Activated CD4-positive, alpha-beta T cell treated with anti-CD3 and anti-CD28 coated beads for 48 hours (primary cell): ENCODE results near the gene DYNC2LI1.

Source experiments
- DNase-seq: peaks from one replicate; pipeline ENCODE4 v3.0.0-alpha.2; 2020

DYNC2LI1 gene

DNA sequence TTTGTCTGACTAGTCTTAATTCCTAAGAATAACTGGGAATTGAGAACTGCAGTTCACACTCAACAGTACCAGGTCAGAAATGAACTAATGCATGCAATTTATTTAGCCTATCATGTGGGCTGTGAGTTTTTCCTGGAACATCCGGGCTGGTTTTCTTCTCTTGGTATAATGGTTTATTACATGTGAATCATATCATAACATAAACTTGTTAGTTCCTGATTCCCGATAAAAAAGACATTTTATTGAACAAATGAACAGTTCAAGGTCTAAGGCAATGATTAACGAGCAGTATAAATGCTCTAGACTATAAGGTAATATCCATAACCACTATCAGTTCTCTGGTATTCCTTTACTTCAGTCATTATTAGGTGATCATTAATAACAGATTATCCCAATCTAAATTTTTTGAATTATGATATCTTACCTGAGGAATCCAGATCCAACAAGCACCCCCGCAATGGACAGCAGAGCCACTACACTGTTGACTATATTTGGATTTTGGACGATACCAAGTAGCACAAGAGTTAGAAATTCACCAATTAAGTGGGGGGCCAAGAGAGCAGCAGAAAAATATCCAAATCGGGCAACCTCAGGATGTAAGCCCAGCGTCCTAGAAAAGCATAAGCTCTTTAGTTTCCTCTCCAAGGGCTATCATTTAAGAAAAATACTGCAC lies 45.8 kb downstream of the DYNC2LI1 start:
- no peak for DNase-seq

DNA sequence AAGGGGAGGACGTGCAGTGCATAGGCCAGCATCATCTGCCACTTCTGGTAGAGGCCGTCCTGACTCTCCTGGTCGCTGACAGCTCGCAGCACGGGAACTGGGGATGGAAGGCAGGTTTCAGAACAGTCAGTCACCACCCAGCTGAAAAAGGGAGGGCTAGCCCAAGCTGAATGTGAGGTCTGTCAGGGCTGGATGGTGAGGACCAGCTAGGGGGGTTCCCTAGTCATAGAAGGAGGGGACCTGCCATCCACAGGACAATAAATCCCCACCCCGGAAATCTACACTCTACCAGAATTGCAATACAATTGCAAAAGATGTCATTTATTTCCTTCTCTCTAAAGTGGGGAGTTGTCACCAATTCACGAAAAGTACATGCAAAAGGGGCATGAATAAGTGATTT lies 49.0 kb downstream of the DYNC2LI1 start:
- no peak for DNase-seq

DNA sequence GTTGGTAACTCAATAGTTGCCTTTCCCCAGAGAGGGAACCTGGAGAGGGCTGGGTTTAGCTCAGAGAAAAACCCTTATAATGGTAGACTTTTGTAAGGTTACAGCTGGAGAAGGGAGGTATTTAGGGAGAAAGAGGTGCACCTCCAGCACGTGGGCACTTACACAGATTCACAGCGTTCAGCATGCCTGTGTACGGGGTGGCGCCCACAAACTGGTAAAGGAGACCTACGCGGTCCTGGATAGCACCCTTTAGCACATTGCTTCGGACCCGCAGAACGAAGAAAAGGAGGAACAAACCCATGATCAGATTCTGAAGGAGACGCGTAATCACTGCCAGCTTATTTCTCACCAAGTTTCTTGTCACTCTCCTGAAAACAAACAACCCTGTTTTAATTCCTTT lies 49.9 kb downstream of the DYNC2LI1 start:
- no peak for DNase-seq

DNA sequence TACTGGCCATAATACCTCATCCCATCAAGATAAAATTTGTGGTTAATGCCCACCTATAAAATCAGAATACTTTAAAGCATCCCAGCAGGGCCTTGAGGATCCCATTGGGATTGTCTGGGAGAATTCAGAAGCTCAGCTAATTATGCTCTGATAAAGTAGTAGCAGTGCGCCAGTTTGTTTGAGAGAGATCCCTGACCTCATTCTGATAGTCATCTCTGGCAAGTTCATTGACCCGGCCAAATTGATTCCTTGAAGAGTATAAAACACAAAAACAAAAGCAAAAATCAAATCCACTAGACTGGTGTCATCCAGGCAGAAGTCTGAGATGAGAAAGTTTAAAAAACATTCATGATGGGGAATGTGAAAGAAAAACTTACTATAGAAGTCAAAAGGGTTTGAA lies 50.7 kb downstream of the DYNC2LI1 start:
- no peak for DNase-seq

DNA sequence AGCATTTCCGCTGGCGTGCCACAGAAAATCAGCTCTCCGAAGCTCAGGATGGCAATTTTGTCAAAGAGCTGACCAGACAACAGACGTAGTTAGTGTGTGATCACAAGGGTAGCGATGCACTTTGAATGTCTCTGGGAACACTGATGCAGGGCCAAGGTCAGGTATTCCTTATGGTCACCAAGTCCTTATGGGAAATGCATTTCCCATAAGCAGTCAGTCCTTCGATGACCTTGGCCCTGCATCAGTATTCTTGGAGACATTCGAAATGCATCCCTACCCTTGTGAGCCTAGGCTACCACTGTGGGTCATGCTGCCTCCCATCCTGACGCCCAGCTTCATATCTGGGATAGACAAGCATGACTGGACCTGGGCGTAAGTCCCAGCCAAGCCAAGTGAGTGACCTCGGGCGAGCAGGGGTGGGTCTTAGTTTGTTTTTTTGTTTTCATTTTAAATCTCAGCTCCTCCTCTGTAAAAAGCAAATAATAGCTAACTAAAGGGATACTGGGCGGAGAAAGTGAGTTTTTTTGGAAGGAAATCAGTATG lies 51.2 kb downstream of the DYNC2LI1 start:
- no peak for DNase-seq

DNA sequence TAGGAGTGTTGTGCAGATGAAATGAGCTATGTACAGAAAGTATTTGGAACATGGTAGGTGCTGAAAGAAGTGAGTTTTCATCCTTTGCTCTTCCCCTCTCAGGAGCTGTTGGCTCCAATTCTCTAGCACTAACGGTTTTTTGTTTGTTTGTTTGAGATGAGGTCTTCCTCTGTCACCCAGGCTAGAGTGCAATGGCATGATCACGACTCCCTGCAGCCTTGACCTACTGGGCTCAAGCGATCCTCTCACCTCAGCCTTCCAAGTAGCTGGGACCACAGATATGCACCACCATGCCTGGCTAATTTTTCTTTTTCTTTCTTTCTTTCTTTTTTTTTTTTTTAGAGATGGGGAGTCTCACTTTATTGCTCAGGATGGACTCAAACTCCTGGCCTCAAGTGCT lies 52.0 kb downstream of the DYNC2LI1 start:
- no peak for DNase-seq

DNA sequence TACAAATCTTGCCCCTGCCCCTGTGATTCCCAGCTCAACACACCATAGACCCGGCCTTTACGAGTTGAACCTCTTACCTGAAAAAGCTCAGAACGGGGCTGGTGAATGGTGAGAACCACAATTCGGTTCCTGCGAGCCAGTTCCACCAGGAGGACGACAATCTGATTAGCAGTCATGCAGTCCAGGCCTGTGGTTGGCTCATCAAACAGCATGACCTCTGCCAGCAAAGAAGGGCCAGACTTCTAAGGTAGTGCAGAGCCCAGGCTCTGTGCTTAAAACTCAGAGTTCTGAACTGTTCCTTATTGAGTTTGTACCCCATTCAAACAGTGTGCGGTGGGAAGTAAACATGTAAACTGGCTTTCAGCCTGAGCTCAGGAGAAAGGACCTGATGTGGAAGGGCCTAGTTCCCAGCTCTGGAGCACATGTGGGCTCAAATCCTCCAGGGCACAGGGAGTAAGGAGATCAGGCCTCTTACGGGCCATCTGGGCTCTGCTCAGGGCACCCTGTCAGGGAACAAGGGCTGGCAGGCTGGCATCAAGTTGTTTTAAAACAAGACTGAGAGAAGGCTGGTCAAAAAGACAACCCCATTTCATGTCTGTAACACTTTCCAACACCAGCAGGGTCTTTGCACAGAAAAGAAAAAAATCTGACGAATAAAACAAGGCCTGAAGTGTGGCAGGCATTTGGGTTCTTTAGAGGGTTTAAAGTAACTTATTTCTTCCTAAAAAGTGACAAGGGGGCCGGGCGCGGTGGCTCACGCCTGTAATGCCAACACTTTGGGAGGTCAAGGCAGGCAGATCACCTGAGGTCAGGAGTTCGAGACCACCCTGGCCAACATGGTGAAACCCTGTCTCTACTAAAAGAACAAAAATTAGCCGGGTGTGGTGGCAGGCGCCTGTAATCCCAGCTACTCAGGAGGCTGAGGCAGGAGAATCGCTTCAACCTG lies 52.7 kb downstream of the DYNC2LI1 start:
- DNase-seq: no peak

DNA sequence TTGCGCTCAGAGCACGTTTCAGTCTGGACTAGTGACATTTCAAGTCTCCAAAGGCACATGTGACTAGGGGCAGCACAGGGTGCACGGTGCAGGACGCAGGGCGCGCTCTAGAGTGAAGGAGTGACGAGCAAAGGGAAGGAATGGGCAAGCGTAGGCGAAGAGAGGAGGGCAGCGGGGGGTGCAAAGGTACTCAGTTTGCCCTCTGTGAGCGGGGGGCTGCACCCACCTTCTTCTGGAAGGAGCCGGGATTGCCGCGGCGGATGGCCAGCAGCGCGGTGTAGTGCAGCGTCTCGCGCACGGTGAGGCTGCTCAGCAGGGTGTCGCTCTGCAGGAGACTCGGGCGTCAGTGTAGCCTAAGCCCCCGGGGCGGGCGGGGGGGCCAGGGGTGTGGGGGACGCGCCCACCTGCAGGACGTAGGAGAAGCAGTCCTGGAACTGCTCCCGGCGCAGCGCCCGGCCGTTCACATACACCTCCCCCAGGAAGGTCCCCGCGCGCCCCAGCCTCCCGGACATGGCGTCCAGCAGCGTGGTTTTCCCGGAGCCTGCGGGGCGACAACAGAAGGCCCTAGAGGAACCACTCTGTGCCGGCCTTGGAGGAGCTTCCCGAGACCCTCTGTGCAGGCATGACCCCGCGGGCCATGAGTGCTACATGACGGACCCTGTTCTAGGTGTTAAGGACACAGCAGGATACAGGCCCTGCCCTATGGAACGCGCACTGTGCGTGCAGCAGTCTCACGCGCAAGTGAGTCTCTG lies 57.9 kb downstream of the DYNC2LI1 start:
- no peak for DNase-seq

DNA sequence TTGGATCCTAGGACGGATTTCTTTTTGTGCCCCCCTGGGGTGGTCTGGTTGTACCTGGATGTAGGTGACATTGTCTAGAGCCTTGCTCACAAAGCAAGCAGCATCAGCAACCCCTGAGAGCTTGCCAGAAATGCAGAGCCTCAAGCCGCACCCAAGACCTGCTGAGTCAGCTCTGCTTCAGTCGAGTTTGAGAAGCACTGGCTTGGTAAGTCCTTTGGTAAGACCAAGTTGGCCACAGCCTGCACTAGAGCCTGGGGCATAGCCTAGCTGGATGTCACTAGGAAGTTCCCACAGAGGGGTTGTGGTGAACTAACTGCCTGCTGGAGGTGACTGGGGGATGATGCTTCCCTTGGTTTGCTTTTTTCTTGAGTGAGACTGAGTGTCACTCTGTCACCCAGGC lies 58.6 kb downstream of the DYNC2LI1 start:
- no peak for DNase-seq

DNA sequence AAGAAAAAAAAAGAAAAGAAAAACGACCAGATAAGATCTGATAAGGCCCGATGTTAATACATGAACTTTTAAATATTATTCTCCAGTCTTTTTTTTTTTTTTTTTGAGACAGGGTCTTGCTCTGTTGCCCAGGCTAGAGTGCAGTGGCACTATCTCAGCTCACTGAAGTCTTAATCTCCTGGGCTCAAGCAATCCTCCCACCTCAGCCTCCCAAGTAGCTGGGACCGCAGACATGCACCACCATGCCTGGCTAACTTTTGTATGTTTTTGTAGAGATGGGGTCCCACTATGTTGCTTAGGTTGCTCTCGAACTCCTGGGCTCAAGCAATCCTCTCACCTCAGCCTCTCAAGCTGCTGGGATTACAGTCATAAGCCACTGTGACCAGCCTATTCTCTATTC lies 63.2 kb downstream of the DYNC2LI1 start:
- no peak for DNase-seq

DNA sequence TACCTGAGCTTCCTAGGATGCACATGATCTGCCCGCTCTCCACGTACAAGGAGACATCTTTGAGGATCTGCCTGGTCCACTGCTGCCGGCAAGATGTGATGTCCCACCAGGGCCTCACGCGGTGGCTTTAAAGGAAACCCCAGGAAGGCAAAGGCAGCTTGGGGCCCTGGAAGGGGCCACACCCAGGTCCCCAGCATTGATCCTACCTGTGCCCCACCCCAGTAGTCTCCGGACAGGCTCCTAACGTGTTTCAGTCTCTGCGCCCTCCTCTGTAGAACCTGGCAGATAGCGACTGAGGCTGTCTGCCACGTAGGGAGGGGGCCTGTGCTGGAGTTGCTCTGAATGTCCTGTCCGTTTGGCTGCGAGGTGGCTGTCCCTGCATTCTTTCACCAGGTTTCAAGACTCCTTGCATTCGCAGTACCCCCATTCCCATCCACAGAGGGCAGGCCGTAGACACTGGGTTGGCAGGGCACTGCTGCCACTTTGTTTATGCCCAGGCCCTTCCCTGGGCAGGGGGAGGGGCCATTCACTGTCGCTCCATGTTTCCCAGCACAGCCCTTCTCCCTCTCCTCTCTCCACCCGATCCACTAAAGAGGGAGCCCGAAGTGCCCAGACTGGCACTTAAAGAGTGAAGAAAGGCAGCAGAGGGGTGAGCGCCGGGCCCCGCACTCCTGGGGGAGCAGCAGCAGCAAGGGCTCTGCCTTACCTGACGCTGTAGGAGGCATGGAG lies 64.2 kb downstream of the DYNC2LI1 start:
- no peak for DNase-seq

DNA sequence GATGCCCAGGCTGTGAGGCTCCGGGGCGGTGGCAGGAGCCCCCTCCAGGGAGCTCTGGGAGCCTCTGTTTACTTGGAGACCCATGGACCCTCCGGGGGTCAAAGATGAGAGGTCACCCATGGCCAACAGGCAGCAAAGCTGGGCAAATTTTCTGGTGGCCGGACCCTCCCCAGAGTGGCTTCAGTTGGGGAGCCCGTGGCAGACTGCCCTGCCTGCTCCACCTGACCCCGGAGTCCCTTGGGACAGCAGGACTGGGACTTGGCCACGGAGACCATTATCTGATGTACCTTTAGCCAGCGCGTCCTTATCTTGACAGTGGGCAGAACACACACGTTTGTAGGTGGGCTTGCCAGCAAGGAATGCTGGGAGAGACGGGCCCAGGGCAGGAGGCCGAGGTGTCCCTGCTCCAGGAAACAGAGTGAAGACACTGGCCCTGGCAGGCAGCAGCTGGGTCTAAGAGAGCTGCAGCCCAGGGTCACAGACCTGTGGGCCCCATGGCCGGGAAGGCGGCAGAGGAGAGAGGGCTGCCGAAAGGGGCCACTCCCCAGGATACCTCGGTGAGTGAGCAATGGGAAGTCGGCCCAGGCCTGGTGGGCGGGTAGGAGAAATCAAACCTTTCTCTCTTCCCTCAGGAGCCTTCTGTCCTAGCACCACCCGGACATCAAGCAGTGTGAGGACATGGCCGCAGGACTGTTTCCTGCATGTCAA lies 64.9 kb downstream of the DYNC2LI1 start, which contains the start of the genes ABCG5 and ABCG8:
Gene ABCG5 (minus strand): TSS at position 280 of the 708 bp plus-strand sequence. CDS start 160 bp downstream, at position 120.
Gene ABCG8 (plus strand): TSS at position 412 of the 708 bp plus-strand sequence. CDS start 83 bp downstream, at position 495.
- DNase-seq: no peak

DNA sequence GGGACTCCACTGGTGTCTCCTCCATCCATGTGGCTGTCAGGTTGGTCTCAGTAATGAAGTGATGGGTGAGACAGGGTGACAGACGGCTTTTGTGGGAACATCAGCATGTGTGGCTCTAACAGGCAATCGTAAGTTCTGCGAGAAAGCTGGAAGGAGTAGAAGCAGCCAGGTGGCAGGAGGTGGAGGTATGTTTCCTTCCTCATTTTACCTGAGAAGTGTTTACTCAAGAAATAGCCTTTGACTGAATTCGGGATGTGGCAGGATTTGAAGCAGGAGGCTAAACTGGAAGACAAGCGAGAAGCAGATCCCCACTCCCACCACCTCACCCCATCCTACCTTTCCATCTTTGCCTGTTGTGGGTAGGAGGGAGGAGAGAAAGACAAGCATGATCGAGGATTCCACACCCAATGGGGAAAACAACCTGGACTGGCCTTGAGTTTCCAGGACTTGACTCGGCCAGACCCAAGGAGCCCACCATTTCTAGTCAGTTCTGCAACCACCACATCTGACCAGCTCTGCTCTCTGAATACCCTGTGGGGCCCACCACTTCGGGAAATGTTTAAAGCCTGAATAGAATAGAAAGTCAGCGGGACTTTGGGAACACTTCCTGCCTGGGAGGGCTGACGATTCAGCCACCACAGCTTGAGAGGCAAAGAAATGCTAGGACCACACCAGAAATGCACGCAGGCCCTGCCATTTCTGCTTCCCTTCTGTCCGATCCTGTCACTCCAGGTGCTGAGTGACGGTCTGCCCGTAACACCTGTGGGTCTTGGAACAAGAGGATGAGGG lies 66.1 kb downstream of the DYNC2LI1 start:
- no peak for DNase-seq

DNA sequence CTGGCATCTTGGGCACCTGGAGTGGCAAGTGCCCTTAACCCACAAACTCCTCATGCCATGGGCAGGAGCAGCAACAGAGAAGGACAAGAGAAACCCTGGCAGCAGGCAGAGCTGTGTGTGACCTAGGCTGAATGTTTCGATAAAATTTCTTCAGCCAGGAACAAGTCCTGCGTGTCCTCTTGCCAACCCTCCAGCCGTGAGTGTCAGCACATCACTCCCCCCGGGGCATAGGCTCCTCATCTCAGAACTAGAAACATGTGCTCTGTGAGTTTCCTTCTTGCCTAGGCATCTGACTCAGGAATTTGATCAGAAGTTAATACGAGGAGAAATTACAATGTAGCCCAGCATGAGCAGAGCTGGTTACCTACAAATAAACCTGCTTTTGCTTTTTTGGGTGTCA lies 67.1 kb downstream of the DYNC2LI1 start:
- DNase-seq: no peak

DNA sequence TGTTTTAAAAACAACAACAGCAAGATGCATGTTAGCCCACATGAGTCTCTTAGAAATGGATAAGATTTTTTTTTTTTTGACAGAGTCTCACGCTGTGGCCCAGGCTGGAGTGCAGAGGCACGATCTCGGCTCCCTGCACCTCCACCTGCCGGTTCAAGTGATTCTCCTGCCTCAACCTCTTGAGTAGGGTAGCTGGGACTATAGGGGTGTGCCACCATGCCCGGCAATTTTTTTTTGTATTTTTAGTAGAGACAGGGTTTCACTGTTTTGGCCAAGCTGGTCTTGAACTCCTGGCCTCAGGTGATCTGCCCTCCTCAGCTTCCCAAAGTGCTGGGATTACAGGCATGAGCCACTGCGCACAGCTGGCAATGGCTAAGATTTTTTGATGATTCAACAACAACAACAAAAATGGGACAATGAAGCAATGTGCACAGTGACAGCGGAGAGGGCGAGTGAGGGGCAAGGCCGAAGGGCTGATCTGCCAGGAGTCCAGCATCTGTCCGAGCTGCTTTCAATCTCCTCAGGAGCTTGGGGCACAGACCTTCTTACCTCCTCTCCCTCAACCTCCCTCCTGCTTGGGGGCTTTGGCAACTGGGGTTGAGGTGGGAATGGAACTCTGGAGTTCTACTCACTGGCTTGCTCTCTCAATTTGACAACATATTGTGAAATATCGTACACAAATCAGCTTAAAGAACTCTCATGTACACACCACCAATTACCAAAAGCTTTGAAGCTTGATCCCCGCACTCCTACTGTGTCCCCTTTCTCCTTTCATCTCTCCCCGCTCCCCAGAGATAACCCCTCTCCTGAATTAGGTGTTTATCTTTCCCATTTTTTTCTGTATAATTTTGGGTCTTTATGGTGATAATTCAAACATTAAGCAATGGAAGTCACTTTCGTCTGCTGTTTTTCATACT lies 68.4 kb downstream of the DYNC2LI1 start:
- no peak for DNase-seq

DNA sequence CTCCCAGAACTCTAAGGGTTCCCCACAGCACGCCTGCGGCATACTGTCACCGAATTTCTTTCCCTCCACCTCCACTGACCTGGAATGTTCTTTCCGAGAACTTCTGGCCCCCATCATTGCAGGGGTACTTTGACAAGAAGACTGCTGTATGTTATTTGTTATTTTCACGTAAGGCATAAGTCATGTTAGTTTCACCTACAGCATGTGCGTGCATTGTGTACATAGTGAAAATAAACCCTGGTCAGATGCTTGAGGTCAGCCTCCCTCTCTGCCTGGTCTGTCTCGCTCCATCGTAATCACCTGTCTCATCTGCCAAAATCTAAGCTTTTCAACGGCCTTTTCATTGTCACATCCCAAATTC lies 69.0 kb downstream of the DYNC2LI1 start:
- DNase-seq: no peak

DNA sequence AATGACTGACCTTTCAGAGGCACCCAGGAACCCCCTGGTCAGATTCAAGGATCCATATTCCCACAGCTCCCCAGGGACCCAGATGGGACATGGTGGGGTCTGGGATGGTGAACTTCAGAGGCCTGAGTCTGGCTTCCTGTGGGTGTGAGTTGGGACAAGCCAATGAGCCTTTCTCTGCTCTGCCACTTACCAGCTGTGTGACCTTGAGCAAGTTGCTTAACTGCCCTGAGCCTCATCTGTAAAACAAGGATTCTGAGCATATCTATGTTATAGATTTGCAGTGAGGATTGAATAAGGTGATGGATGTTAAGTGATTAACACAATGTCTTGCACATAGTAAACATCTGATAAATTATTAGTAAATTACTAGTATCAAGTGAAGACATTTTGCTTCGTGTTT lies 71.3 kb downstream of the DYNC2LI1 start:
- DNase-seq: no peak

DNA sequence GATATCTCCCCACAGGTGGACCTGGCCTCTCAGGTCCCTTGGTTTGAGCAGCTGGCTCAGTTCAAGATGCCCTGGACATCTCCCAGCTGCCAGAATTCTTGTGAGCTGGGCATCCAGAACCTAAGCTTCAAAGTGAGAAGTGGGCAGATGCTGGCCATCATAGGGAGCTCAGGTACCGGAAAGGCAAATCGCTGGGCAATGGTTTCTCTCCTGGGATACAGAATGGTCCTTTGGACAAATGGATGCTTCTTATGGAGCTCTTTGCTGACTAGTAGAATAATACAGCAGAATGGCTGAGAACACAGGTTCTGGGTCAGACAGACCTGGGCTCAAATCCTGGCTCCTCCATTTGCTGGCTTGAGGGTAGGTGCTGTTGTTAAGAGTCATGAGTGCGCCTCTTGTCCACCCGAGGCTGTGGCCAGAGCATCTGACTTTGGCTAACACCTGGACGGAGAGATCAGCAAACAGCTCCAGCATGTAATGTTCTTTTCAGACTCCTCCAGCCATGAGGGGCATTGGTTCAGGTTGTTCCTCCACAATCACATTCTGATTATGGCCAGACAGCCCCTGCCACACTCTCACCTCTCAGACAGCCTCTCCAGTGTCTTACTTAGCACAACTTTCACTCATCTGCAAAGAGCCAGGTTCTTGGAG lies 72.4 kb downstream of the DYNC2LI1 start:
- DNase-seq: no peak

DNA sequence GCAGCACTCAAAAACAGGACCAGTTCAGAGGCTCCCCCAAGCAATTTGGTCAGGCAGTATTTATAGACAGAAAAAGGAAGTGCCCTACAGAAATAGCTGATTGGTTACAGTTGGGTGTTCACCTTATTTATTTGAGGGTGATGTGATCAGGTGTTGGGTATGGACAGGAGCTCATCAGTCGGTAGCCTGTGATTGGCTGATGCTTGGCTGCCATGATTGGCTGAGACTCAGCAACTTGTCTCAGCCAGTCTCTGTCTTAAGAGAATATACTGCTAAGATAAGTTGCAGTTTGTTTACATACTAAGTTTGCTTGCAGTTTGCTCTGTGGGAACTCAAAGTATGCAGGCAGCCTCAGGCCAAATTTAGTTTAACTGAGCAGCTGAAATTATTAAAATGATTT lies 74.4 kb downstream of the DYNC2LI1 start:
- DNase-seq: no peak
